H1 (cell line): ENCODE data around the gene YPEL2. TPM values are rescaled to one million over a fixed set of nuclear protein-coding genes. Genes with fewer than 3 reads are reported as not detected.

Experiments
- HDAC6 ChIP-seq: IDR thresholded peaks from one replicate; pipeline ENCODE4 v1.7.1; 2012; ENCODE audit warnings: low read depth, mild to moderate bottlenecking, inconsistent platforms, low read length, moderate library complexity
- RAD21 ChIP-seq, 2 experiments: IDR thresholded peaks in 1 of 2; conservative IDR thresholded peaks in 1 of 2; 2 replicates each; pipeline ENCODE4 v1.6.1; 2011; ENCODE audit warnings: low read depth in 2 of 2, low read length in 2 of 2, improper control_type of control experiment in 1 of 2, inconsistent platforms in 1 of 2, mild to moderate bottlenecking in 1 of 2, moderate library complexity in 1 of 2
- SAP30 ChIP-seq: fragments of 300-600 bp; sonication (generic); IDR thresholded peaks from 2 replicates; pipeline ENCODE4 v1.7.1; 2012; ENCODE audit warnings: low read length, moderate library complexity, mild to moderate bottlenecking, inconsistent platforms; ENCODE audit not compliant: insufficient read depth, insufficient replicate concordance
- SIRT6 ChIP-seq: IDR thresholded peaks from one replicate; pipeline ENCODE4 v1.7.1; 2012; ENCODE audit warnings: low read length, inconsistent platforms
- SP1 ChIP-seq: IDR thresholded peaks from 2 replicates; pipeline ENCODE4 v1.6.1; 2011; ENCODE audit warnings: low read depth, low read length
- polyA plus RNA-seq, 7 experiments: library from polyadenylated mRNA; depleted of rRNA in 3 of 7; stranded (reverse) in 5 of 7; unstranded in 2 of 7; fragments of >200 nt in 5 of 7; fragments of 200-250 nt in 2 of 7; gene quantifications; 1 replicate in 5 of 7; 2 replicates in 1 of 7; 4 replicates in 1 of 7; pipeline versions ENCODE4 v1.2.1 to v1.2.3, GENCODE V29; 2011 to 2013; ENCODE audit warnings: missing spikeins in 2 of 7, mixed read lengths in 2 of 7
- total RNA-seq: library from RNA; stranded (reverse); fragmentation: NEBNext Ultra II Directional; extraction: Animal tissue kit (Norgen Biotek cat#: 25700); gene quantifications from 2 replicates; pipeline ENCODE4 v1.2.1, GENCODE V29; 2021

Gene YPEL2
- total and polyA plus RNA-seq, 2 of the 8 experiments (the other 6 are each of a cell fraction or from before 2014, with no cell fraction given), result 1.6 to 3.5 TPM

DNA sequence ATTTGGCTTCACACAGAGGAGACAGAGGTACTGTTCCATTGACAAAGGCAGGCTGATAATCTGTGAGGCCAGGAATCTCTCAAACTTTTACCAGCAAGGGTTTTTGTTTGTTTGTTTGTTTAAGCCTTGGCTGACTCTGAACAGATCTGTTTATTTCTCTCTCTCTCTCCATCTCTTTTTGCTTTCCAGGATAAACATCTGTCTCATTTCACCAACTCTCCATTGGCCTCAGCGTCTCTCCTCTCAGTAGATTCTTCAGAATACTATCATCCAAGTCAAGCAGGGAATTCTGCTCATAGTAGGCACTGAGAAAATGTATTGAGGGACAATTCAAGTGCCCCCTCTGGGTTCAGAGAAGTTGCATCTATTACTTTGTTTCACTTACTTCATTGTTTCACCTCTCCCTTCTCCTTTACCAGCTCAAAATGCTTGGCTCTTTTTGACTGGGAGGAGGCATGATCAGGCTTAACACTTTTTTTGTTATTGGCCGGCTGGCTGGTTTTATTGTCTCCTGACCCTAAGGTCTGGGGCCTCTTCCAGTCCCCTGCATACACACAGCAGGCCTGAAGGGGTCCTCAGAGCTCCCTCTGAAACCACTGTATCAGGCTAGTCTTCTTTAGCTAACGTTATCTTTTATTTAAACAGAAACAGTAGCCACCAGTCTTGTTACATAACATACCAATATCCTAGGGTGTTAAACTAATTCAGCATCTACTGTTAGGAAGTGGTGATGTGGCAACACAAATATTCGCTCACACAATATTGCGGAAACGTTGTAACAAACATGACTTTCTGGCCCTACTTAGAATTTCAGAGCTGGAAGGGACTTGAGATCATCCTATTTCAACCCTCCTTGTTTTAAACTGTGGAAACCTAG, 2.0 kb upstream of the YPEL2 start (continued):
- TF ChIP-seq SAP30 (no peak), SIRT6 (no peak), HDAC6 (no peak), RAD21 (IDR thresholded peaks at IDR 0.05 in 1 of 2, conservative IDR thresholded peaks at IDR 0.05 in 1 of 2; ENCODE audit: low read depth in 2 of 2, low read length in 2 of 2) (peak; percentile 80 to 82), SP1 (no peak)
